Measurements from ENCODE around the gene GHR.

GRCh38 chr5:42516282-42517042, 93.2 kb downstream of the GHR start:
- no peak for TF ChIP-seq CTCF (IDR thresholded peaks at IDR 0.05)
- no peak for TF ChIP-seq POLR2A (IDR thresholded peaks at IDR 0.05)
